HT-29 (cell line): ENCODE measurements around the gene VWF. TPM values are rescaled to one million over a fixed set of nuclear protein-coding genes. Genes with fewer than 3 reads are reported as not detected.

Experiments
- small RNA-seq: library from RNA; depleted of rRNA; stranded (forward); fragments of <200 nt; gene quantifications from one replicate; pipeline ENCODE3, GENCODE V24; 2014
- total RNA-seq: library from RNA; depleted of rRNA; stranded (reverse); fragments of >200 nt; shearing (Covaris generic); gene quantifications from 2 replicates; pipeline ENCODE4 v1.2.3, GENCODE V29; 2014; rRNA removed

The VWF gene
- total RNA-seq, 1 experiment from 2014 or later = not detected

Small RNA genes within 50 kb of the gene (small RNA-seq; reads per million reads assigned to genes)
- not detected for gene RN7SL69P

Other genes with a start within 250 kb of the VWF start
- not detected in 2 replicates for gene ANO2, start 179.4 kb downstream of the VWF start, total RNA-seq
- 164 and 169 TPM in 2 replicates for gene CD9, start 75.7 kb upstream of the VWF start, total RNA-seq
- 90.1 and 94.8 TPM in 2 replicates for gene PLEKHG6, start 186.0 kb upstream of the VWF start, total RNA-seq
- 91.9 and 94.5 TPM in 2 replicates for gene TNFRSF1A, start 217.4 kb upstream of the VWF start, total RNA-seq